Activated CD4-positive, CD25-positive, alpha-beta regulatory T cell treated with anti-CD3 and anti-CD28 coated beads, Interleukin-2, amount 50 U/mL, for 72 hours (primary cell): ENCODE results near the gene NUMBL.
"Not testable (repeated sequence)": the region's sequence is repeated elsewhere in the genome, so short reads cannot be mapped to it uniquely, and the experiment has no call there.

Experiments used
- DNase-seq: peaks from one replicate; pipeline ENCODE4 v3.0.0; 2021

The NUMBL gene

GRCh38 chr19:40661616-40662015 lies 28.8 kb downstream of the NUMBL start:
- no peak for DNase-seq

DNA sequence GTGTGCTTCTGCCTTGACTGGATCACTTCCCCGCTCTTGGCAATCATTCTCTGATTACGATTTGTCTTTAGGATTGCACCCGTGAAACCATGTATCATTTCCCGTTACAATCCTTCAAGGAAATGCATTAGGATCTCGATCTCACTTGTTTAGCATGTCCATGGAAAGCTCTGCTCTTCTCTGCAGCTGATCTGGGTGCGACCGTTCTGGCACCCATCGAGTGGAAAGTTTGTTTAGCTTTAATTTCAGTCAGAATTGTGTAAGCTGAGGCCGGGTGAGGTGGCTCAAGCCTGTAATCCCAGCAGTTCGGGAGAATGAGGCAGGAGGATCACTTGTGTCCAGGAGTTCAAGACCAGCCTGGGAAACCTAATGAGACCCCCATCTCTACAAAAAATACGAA lies 30.9 kb downstream of the NUMBL start:
- no peak for DNase-seq

DNA sequence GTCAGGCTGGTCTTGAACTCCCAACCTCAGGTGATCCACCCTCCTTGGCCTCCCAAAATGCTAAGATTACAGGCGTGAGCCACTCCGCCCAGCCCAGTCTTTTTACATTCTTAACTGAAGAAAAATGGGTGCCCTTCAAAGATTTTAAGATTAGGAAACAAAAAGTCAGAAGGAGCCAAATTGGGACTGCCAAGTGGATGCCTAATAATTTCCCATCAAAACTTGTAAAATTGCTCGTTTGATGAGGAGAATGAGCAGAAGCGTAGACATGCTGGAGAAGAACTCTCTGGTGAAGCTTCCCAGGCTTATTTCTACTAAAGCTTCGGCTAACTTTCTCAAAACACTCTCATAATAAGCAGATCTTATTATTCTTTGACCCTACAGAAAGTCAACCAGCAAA lies 31.3 kb downstream of the NUMBL start:
- DNase-seq, result no peak

DNA sequence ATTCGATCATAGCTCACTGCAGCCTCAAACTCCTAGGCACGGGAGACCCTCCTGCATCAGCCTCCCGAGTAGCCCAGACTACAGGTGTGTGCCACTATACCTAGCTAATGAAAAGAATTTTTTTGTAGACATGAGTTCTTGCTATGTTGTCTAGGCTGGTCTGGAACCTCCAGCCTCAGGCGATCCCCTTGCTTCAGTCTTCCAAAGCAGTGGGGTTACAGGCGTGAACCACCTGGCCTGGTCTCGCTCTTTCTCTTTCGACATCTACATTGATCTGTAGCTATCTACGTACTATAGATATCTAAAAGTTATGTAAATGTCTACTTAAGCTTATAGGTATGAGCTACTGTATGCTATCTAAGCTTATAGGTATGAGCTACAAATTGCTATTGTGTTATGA lies 32.4 kb downstream of the NUMBL start:
- no peak for DNase-seq

GRCh38 chr19:40655684-40656083 lies 34.8 kb downstream of the NUMBL start:
- DNase-seq, result not testable (repeated sequence)

DNA sequence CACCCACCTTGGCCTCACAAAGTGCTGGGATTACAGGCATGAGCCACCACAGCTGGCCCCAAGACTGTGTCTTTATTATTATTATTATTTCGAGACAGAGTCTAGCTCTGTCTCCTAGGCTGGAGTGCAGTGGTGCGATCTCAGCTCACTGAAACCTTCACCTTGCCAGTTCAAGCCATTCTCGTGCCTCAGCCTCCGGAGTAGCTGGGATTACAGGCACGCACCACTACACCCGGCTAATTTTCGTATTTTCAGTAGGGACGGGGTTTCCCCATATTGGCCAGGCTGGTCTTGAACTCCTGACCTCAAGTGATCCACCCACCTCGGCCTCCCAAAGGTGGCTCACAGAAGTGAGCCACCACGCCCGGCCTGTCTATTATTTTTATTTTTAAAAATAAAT lies 38.1 kb downstream of the NUMBL start:
- not testable (repeated sequence) for DNase-seq

- DNase-seq, result no peak
Measured at GRCh38 chr19:40650749-40651305, 39.6 kb downstream of the NUMBL start.

DNA sequence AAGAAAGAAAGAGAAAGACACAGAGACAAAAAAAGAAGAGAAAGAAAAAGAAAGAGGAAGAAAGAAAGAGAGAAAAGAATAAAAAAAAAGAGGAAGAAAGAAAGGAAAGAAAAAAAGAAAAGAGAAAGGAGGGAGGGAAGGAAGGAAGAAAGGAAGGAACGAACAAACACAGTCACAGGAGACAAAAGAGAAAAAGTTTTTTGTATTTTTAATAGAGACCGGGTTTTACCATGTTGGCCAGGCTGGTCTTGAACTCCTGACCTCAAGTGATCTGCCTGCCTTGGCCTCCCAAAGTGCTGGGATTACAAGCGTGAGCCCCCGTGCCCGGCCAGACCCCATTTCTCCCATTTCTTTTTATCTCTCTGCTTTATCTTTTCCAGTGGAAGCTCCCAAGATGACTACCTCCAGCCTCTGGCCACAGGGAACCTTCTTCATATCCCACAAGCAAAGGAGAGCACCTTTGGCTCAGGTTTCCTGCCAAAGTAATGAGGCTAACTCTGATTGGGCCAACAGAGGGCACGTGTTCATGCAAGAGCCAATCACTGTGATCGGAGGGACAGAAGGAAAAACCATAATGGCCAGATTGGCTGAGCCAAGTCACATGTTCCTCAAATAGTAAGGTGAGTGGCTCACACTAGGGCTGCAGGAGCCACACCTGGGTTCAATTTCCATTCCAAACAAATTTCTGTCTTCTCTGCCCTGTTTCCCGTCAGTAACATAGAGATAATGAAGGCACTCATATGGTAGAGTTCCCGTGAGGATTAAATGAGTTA lies 40.4 kb downstream of the NUMBL start:
- not testable (repeated sequence) for DNase-seq

DNA sequence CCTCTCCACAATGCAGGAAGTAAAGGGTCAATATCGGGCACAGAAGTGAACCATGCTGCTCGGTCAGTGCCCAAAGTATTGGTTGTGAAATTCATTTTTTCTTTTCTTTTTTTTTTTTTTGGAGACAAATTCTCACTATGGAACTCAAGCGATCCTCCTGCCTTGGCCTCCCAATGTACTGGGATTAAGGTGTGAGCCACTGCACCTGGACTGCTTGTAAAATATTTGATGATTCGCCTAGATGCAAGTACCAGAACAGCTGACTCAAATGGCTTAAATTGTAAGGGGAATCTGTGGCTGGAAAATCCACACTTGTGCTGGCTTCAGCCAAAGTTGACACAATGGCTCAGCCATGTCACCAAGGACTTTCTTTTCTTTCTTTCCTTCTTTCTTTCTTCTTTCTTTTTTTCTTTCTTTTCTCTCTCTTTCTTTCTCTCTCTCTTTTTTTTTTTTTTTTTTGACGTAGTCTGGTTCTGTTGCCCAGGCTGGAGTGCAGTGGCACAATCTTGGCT lies 43.7 kb downstream of the NUMBL start:
- DNase-seq, result no peak

DNA sequence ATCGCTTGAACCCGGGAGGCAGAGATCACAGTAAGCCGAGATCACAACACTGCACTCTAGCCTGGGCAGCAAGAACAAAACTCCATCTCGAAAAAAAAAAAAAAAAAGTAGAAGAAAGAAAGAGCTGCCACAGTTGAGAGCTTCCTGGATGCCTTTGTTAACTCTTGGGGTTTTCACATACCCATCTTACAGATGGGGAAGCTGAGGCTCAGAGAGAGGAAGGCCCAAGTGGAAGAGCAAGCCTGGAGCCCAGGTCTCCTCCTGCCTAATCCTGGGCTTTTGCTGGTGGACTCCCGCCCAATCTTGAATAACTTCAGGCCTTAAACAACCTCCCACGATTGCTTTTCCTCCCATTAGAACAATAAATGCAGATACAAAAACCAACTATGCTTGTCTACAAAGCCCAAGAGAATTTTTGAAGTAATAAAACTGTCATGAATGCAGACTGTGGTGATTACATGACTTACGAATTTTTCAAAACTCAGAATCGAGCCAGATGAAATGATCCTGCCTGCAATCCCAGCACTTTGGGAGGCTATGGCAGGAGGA lies 47.6 kb downstream of the NUMBL start:
- no peak for DNase-seq

GRCh38 chr19:40642051-40642706 lies 48.3 kb downstream of the NUMBL start:
- DNase-seq, result no peak

DNA sequence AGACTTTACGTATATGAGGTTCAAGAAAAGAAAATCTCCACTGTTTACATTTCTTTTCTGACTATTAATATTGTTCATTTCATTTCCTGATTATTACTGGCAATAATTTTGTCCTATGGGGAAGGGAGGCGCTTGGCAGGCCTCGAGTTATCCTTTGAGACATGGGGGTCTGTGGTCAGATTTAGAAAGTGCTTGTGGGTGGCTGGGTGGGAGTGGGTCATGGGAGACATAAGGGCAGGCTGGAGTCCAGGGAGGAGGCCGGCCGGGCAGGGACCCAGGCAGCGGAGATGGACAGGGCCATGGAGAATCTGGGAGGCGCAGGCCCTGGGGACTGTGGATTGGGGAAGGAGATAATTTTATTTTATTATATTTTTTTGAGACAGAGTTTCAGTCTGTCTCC lies 49.2 kb downstream of the NUMBL start:
- DNase-seq, result no peak

GRCh38 chr19:40640744-40641143 lies 49.7 kb downstream of the NUMBL start:
- DNase-seq, result no peak

DNA sequence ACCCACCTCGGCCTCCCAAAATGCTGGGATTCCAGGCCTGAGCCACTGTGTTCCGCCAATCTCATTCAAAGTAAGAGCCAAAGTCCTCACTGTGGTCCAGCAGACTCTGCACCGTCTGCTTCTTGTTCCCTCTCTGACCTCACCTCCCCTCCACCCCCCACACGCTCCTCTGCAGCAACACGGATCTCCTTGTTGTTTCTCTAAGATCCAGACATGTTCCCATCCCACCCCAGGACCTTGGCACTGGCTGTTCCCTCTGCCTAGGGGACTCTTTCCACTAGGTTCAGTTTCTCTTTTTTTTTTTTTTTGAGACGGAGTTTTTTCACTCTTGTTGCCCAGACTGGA lies 50.8 kb downstream of the NUMBL start:
- no peak for DNase-seq

- DNase-seq, result no peak
Measured at GRCh38 chr19:40638327-40638726, 52.1 kb downstream of the NUMBL start.

GRCh38 chr19:40633207-40633606 lies 57.2 kb downstream of the NUMBL start:
- no peak for DNase-seq

DNA sequence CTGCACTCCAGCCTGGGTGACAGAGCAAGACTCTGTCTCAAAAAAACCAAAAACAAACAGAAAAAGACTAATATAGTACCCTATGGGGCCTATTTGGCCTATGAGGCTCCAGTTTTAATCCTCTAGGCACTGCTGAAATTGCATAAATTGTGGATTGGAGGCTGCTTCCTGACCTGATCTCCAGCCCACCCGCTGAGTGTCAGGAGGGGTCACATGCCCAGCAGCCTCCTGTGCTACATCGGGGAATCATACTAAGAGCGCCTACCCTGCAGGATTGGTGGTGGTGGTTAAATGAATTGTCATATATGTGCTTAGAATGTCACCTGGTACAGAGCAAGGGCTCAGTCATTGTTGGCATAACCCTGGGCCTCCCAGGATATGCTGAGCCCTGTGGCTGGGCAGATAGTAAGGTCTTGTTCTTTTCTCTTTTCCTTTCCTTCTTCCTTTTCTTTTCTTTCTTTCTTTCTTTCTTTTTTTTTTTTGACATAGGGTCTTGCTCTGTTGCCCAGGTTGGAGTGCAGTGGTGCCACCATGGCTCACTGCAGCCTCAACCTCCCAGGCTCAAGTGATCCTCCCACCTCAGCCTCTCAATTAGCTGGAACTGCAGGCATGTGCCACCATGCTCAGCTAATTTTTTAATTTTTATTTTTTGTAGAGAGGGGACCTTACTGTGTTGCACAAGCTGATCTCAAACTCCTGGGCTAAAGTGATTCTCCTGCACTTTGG lies 58.0 kb downstream of the NUMBL start:
- no peak for DNase-seq

GRCh38 chr19:40630571-40631160 lies 59.8 kb downstream of the NUMBL start:
- DNase-seq, result no peak

- no peak for DNase-seq
Measured at GRCh38 chr19:40629346-40629745, 61.1 kb downstream of the NUMBL start.

DNA sequence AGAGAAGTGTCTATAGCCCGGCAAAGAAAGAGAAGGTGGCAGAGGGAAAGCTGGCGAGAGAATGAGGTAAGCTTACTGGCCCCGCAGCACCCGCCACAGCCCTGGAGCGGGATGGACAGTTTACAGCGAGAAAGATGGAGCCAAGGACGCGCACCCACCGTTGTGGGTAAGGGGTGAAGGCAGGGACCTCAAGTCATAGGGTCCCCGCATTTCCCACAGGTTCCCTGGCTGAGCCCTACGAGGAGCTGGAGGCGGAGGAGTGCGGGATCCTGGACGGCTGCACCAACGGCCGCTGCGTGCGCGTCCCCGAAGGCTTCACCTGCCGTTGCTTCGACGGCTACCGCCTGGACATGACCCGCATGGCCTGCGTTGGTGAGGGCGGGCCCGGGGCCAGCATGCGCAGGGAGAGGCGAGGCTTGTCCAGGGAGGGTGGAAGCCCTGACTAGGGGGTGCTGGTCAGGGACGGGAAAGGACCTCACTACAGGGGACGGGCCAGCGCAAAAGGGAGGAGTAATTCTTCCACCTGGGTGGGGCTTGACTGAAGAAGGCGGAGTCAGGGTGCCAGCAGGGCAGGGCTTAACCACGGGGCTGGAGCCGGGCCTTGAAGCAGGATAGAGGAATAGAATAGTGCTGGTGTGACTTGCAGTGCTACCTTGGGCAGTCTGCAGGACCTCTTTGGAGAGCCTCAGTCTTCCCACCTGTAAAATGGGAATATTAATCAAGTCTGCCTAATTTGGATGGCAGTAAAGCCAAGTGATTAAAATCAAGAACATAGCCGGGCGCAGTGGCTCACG lies 62.8 kb downstream of the NUMBL start:
- DNase-seq, result no peak

GRCh38 chr19:40626918-40627317 lies 63.5 kb downstream of the NUMBL start:
- no peak for DNase-seq
